Fibroblast of peridontal ligament (primary cell): ENCODE measurements around the gene LINGO4.

Source experiments
- DNase-seq: peaks from one replicate; pipeline ENCODE4 v3.0.0-alpha.2; 2010; ENCODE audit errors: extremely low read depth

LINGO4 gene, protein sequence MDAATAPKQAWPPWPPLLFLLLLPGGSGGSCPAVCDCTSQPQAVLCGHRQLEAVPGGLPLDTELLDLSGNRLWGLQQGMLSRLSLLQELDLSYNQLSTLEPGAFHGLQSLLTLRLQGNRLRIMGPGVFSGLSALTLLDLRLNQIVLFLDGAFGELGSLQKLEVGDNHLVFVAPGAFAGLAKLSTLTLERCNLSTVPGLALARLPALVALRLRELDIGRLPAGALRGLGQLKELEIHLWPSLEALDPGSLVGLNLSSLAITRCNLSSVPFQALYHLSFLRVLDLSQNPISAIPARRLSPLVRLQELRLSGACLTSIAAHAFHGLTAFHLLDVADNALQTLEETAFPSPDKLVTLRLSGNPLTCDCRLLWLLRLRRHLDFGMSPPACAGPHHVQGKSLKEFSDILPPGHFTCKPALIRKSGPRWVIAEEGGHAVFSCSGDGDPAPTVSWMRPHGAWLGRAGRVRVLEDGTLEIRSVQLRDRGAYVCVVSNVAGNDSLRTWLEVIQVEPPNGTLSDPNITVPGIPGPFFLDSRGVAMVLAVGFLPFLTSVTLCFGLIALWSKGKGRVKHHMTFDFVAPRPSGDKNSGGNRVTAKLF

DNA sequence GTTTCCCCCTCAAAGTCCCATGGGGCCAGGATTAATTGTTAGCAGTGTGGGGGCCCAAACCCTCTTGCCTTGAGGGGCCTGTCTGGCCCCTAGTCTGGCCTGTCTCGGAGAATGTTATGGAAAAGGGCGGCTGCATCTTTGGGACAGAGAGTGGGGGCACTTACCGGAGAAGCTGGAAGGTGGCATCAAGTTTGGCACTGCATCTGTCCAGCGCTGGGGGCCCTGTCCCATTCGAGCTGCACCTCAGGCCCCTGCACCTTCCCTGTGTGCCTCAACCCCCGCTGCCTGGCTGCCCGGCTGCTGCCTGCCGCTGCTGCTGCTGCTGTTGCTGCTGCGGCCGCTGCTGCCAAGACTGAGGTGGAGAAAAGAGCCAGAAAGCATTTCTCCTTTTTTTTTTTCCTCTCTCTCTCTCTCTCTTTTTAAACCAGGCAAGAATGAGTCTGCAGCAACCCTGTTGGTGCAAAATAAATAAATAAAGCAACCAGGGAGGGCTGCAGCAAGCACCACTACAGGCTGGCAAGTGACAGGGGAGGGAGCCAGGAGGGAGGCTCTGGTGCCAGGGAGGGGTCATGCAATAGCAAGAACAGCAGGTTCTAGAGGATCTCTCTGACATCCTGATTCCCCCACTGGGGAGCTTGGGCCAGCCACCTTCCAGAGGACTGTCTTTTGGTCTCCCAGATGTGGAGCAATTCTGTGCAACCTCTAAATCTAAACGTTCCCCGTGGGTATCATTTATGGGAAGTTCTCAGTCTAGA lies at the start of gene LINGO4:
Gene LINGO4, minus strand, starts transcription at position 354 of the 755 bp plus-strand sequence. CDS start 2,715 bp downstream, outside the sequence.
- no peak for DNase-seq

DNA sequence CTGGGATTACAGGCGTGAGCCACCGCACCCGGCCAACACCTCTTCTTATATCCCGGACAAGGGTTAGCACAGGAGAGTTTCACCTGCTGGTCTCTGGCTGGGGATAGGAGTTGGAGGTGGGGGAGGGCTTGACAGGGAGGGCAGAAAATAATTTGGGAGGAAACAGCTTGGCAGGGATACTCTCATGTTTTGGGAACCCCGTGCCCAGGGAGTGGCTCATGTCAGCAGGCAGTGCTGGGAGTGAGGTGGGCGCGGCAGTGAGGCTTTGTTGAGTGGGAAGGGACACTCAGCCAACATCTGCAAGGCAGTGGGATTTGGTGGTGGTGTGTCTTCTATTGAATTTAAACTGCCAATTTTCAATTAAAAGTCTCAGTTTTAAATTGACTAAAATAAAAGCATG lies 49.4 kb upstream of the LINGO4 start:
- DNase-seq: no peak

DNA sequence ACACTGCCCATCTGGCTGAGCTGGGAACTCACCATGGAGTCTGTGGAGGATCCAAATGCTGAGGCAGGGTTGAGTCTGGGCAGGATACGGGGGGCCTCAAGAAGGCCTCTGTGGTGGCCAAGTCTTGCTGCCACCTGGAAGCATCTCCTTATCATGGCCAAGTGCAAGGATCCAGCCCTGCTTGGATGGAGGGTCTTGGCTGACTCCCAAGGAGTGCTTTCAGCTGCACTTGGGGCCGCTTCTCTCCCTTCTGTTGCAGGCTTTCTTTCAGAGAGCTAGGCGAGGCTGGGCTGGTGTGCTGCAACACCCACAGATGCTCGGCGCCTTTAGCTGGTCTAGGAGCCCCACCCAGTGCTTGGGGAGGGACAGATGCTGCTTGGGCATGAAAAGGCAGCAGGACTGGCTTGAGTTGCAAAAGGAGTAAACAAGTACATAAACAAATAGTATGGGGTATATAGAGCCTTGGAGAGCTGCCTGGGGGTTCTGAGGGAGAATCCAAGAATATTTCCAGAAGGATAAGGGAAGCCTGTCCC lies 48.3 kb upstream of the LINGO4 start, which contains the start of gene THEM5:
Gene THEM5, minus strand, starts transcription at position 302 of the 533 bp plus-strand sequence. Its CDS starts 147 bp downstream, at position 155.
- no peak for DNase-seq

DNA sequence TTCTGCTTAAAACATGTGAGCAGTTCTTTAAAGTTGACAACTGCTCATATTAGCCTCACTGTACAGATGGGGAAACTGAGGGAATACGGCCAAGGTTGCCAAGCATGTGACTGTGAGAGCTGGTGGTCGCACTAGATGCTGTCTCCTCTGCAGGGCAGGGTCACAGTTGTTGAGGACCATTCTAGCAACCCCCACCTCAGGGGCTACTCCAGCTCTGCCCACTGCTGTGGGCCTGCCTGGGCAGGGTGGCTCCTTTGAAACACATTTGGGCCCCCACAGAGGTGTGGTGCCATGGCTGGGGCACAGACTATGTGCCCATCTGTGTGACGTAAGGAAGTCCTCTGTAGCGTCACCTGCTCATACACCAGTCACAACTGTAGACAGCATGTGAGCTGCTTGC lies 47.5 kb upstream of the LINGO4 start:
- DNase-seq: no peak

DNA sequence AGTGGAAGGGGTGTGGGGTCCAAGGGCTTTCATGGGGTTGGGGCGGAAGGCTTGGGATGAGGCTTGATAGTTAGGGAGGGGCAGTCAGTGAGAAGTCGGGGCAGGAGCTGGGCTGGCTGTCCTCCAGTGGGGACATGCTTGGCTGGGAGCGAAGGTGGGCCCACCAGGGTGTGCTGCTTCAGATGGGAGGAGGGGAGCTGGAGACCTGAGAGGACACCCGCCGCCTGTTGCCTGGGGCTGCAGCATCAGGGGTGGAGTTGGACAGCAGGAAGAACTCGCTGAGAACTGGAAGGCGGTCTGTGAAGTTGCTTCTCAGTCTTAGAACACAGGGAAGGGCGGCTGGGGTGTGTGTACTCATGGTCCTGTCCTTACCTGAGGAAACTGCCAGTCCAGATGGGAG lies 46.7 kb upstream of the LINGO4 start:
- DNase-seq: no peak

DNA sequence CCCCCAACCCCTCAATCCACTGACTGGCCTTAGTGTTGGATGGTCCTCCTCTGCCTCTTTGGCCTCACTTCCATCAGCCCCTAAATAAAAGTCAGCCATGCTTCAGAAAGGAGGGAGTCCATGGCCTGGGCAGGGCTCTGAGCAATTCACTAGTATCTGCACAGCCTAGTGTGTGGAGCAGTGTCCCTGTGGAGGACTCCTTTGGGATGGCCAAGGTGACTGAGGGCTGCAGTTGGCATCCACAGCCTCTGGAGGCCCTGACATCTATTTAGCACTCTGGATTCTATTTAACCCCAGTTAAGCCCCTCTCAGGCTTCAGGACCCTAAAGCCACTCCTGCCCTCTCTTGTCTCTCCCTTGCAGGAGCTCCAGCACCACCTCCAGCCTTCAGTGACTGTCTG lies 44.7 kb upstream of the LINGO4 start:
- DNase-seq: no peak

DNA sequence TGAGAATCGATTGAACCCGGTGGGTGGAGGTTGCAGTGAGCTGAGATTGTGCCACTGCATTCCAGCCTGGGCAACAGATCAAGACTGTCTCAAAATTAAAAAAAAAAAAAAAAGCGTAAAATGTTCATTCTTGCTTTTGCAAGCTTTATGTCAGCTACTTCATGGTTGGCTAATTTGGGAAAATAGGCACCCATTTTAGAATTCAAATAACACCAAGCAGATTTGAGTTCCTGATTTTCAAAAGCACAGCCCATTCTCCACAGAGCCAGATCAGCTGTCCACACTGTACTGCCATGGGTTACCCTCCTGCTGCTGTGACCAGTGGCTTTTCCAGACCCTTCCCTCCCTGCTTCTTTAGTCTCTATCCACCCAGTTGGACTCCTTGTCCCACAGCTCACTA lies 43.9 kb upstream of the LINGO4 start:
- no peak for DNase-seq

DNA sequence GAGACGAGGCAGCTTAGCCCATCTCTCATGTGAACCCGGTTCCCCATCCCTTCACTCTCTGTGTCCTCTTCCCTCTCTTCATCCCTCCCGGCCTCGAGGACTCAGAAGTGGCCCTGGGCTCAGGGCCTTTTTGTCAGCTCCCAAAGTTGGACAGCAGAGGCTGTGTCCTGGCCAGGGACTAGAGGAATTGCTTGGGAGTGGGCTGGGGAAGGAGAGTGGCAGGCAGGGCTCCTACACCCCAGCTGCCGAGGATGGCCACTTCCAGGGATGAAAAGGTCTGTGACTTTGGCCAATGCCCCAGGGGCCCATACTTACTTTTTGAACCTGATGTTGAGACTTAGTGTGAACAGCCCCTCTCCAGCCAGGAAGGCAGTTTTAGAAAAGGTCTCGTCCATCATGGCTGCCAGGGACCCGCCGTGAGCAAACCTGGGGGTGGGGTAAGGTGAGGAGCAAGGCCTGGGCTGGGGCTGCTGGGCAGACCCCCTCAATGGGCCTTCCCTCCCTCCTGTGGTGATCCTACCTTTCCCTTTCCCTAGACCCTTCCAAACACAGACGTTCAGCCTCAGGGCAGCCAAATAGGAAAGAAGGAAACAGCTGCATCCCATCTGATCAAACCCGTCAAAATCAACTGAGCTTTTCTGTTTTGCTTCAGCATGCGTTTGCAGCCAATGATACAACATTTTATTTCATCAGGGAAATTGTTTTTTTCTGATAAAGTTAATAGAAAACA lies 42.8 kb upstream of the LINGO4 start:
- no peak for DNase-seq

DNA sequence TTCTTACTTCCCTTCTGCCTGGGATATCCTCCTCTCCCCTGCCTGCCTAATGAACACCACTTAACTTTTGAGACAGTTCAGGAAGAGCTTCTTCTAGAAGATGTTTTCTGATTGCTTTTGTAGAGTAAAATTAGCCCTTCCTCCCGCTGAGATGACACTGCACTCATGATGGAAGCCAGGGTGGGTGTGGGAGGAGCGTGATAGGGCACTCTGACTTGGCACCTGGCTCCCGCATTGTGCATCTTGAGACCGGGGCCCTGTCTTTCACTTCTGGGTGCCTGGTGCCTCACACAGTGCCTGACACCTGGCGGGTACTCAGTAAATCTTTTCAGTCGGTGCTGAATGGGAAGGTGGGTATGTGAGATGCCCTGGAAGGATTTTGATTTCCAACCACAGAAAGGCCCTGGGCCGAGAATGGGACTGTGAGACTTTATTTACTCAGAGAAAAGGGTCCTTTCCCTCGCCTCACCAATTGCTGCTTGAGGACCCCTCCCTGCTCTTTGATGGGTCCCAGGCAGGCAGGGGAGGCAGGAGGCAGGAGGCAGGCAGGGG lies 41.5 kb upstream of the LINGO4 start:
- no peak for DNase-seq

DNA sequence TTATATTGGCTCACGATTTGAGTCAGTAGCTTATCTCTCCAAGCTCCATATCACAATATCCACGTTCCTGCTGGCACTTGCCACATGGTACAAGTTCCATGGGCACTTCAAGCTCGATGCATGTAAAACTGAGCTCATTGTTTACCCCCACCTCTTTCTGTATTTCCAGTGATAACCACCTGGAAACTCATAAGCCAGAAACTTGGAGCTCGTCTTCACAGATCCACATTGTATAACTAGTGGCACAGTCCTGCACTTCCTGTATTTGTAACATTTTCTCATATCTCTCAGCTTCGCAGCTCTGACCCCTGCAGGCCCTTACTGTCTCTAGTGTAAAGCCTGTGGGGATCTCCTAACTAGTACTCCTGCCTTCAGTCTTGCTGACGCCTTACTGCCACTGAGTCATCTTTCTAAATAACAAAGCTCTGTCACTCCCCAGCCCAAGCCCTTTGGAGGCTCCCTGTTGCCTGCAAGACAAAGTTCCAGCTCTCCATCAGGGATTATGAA lies 40.9 kb upstream of the LINGO4 start:
- peak; percentile 43 for DNase-seq

DNA sequence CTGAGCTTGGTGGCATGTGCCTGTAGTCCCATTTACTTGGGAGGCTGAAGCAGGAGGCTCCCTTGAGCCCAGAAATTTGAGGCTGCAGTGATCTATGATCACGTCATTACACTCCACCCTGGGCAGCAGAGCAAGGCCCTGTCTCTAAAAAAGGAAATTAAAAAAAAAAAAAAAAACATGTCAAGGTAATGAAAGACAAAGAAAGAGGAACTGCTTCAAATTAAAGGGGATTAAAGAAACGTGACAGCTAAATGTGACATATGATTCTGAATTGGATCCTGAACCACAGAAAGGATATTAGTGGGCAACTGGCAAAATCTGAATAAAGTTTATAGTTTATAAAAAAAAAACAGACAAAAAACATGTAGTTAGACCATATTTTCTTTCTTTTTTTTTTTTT lies 38.2 kb upstream of the LINGO4 start:
- DNase-seq: no peak

DNA sequence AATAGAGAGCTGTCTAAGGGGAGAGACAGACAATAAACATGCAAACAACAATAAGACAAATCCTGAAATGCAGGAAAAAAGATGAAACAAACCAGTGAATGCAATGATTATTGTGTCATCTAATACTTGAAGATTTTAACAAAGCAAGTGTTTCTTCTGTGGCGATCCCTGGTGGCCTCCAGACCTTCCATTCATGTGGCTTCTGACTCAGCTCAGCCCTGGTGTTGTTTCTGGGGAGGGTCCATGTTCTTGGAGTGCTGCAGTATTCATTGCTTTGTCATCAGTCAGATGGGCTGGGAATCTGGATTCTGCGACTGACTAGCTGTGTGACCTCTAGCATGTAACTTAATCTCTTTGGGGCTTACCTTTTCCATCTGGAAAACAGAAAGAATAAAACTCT lies 35.9 kb upstream of the LINGO4 start:
- peak; percentile 26 for DNase-seq

DNA sequence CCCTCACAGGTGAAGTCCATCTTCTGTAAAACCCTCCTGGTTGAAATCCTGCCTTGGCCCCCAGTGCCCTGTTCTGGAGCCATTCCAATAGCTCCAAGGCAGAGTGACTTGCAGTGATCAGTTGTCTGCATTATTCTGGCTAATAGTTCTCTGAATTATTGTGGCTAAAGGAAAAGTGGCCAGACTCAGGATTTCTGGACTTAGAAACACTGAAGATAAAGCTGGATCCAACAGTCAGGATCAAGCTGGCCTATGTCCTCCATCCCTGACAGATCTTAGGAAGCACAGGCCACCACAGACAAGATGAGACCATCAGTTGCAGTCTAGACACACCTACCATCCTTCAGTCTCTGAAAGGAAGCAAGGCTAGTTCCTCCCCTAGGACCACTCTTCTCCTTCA lies 35.2 kb upstream of the LINGO4 start:
- no peak for DNase-seq

DNA sequence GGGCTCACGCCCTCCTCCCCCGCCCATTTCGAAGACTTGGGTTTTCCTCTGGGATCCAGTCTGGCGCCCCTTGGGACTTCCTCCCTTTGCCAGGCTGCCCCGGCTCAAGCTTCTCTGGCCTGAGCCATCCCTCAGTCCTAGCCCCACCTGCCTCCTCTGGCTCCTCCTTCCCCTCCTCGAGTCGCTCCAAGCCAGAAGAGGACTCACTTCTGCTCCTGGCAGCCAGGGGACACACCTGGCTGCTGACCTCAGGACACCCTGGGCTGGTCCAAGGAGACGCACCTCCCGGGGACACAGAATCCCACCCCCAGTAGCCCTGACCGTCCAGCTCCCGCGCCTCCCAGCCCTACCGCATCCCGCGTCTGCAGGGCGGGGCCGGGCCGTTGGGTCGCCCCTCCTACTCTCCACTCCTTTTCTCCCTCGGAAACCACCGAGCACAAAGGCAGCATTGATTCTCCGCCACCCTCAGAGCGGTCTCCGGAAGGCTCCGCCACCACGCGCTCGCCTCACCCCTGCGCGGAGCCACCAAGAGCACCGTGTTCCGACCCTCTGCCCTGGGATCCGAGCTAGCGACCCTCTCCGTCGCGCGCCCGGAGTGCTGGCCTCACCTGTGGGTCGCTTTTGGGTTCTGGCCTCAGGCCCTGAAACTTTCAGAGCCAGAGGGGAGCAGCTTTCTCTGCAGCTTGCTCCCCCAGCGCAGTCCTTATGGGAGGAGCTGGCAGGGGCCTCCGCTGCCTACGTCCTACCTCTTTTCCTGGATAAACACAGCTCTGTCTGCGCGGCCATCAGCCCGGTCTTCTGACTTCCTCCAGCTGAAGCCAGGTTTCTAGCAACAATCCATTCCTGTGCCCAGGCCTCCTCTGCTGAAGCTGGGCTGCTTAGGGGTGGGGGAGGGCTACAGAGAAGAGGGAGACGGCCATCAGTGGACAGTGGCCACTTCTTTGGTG lies 34.5 kb upstream of the LINGO4 start, which contains the start of gene C2CD4D:
Gene C2CD4D, minus strand, starts transcription at position 364 of the 947 bp plus-strand sequence. CDS start 831 bp downstream, outside the sequence.
- DNase-seq: no peak

DNA sequence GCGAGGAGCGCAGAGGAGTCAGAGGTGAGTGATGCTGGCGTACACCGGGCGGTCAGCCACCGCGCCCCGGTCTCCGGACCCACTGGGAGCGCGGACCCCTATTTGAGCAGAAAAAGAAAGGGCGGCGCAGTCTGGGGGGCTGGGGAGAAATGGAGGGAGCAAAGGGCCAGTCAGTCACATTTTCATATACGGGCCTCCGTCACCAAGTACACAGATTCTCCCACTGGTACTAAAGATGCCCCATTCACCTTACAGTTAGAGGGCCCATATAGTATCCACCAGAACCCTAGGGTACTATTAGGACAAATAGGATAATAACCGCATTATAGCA lies 33.8 kb upstream of the LINGO4 start:
- DNase-seq: no peak

DNA sequence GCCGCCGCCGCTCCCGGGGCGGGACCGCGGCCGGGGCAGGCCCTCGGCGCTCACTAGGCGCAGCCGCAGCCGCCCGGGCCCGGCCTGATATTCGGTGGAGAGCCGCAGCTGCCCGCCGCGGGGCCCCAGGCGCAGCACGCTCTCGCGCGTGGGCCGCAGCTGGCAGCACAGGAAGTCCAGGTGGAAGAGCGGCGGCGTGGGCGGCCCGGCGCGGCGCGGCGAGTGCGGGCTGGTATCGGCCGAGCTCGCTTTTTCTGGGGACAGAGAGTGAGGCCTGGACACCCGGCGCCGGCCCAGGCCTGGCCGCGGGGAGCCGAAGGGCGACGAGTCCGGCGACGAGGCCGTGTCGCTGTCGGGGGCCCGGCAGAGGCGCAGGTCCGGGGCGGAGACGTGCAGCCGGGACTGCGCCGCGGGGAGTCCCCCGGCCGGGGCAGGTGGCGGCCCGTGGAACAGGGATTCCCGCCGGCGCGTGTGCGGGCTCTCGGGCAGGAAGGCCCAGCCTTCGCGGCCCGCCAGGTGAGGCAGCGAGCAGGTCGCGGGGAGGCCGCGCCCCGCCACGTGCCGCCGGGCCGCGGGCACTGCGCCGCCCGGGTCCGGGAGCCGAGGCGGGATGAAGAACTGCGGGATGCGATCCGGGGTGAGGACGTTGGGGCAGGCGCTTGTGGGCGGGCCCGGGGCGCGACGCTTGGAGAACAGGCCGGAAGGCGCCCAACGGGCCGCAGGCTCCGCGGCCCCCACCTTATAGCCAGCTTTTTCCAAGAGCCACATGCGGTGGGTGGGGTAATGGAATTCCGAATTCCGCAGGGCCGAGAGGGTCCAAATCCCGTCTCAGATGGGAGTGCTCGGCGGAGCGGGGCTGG lies 33.2 kb upstream of the LINGO4 start:
- no peak for DNase-seq

DNA sequence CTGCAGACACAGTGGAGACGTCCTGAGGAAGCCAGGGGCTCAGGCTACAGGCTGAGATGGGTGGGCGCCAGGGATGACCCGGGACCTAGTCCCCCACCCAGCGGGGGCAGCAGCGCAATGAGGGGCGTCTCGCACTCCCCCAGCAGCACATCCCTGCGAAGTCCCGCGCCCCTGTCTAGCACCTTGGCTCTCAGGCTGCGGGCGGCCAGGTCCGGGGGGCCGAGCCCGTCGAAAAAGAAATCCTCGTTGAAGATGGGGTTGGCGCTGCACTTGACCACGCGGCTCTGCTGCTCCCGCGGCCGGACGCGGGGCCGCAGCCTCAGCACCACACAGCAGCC lies 32.6 kb upstream of the LINGO4 start:
- DNase-seq: no peak

DNA sequence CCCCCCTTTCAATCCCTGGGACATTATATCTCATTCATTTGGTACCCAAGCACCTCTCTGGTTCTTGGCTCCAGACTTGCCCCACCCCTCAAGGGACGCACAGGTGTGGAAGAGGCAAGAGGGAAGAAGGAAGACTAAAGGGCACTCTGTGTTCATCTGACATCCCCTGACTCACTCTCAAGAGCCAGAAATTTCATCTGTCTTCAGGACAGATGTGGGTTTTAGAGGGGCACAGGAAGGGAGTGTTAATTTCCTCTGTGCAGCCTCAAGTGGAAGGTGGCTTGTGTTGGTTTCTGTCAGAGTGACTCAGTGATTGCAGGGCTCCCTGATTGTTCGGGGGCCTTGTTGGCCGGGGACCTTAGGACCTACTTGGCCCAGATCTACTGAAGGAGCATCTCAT lies 32.0 kb upstream of the LINGO4 start:
- no peak for DNase-seq

DNA sequence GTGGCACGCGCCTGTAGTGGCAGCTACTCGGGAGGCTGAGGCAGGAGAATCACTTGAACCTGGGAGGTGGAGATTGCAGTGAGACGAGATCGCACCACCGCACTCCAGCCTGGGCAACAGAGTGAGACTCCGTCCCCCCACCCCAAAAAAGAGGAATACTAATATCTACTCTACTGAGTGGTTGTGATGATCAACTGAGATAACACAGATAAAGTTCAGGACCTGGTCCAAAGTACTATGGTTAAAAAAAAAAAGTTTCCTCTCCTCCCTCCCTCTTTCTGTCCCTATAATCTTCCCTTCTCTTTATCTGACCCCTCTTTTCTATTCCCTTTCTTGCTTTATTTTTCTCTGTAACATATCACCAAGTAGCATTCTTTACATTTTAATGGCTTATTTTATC lies 30.4 kb upstream of the LINGO4 start:
- DNase-seq: no peak
